Measurements from ENCODE around the gene ADGRG2. TPM values are rescaled to one million over a fixed set of nuclear protein-coding genes. Genes with fewer than 3 reads are reported as not detected.

ADGRG2 gene
- total and polyA plus RNA-seq, 2 donors (not counting 1 experiment from before 2014, with no cell fraction given), result not detected

- Histone ChIP-seq H3K36me3 (replicated peaks in 1 of 2; ENCODE audit: control extremely low read depth in 1 of 2, control insufficient read depth in 1 of 2, extremely low read depth in 1 of 2, insufficient read depth in 2 of 2, low read length in 1 of 2) (no peaks in the 10 kb centered on the region), H3K4me2 (replicated peaks; ENCODE audit: low read depth, low read length, poor library complexity, severe bottlenecking) (no peak overlapping the region), H3K79me2 (ENCODE audit: control insufficient read depth, insufficient read depth, low read length) (no peaks in the 10 kb centered on the region), H3K27ac (ENCODE audit: low read length in 2 of 2) (no peak overlapping the region), H3K9me3 (ENCODE audit: control extremely low read depth in 1 of 3, control insufficient read depth in 2 of 3, insufficient read depth in 1 of 3, low read length in 2 of 3) (no peaks in the 10 kb centered on the region), H3K4me1 (ENCODE audit: control insufficient read depth in 2 of 2, insufficient read depth in 2 of 2, low read length in 2 of 2) (no peaks in the 10 kb centered on the region), H3K4me3 (ENCODE audit: control extremely low read depth in 1 of 5, extremely low read depth in 1 of 5, insufficient read depth in 1 of 5, low read depth in 2 of 5, low read length in 4 of 5) (no peak overlapping the region), H3K27me3 (replicated peaks in 1 of 4; ENCODE audit: control extremely low read depth in 1 of 4, control insufficient read depth in 3 of 4, insufficient read depth in 4 of 4, low read length in 3 of 4) (no peaks in the 10 kb centered on the region), H3K9ac (ENCODE audit: low read length) (no peak overlapping the region), H2AFZ (ENCODE audit: insufficient read depth, low read depth, low read length, poor library complexity, severe bottlenecking) (no peak overlapping the region), H4K20me1 (ENCODE audit: control insufficient read depth, insufficient read depth, low read length, poor library complexity, severe bottlenecking) (no peaks in the 10 kb centered on the region)
- Mint-ChIP-seq H3K27ac (no peak overlapping the region), H3K4me1 (no peaks in the 10 kb centered on the region), H3K9me3 (ENCODE audit: insufficient read depth) (no peaks in the 10 kb centered on the region), H3K4me3 (no peak overlapping the region), H3K27me3 (no peaks in the 10 kb centered on the region)
- DNase-seq, result no peak
- no peak for ATAC-seq (ENCODE audit: low read depth)
- ChIA-PET CTCF (interaction anchor here (0.7 kb wide), 1 partner anchor 63 kb away, joined by 3 read pairs; no protein-coding TSS in a partner anchor), POLR2A (no interaction called here)
- TF ChIP-seq EZH2 (IDR thresholded peaks at IDR 0.05; ENCODE audit: borderline replicate concordance, insufficient read depth, low read depth, low read length, poor library complexity, severe bottlenecking), result no peak
- TF ChIP-seq CTCF (IDR thresholded peaks at IDR 0.05), result no peak
- WGBS (ENCODE audit: insufficient coverage), result no CpG with 5 or more reads among the region's 4 CpGs
- intact Hi-C loops (cut with micrococcal nuclease), result no loop called here
Measured at GRCh38 chrX:19005909-19006308, 116.4 kb downstream of the ADGRG2 start.

GRCh38 chrX:19003756-19004155 lies 118.5 kb downstream of the ADGRG2 start:
- no peak overlapping the region for H3K4me3 ChIP-seq (ENCODE audit: control extremely low read depth in 1 of 5, extremely low read depth in 1 of 5, insufficient read depth in 1 of 5, low read depth in 2 of 5, low read length in 4 of 5)
- no peak overlapping the region for H3K4me3 Mint-ChIP-seq
- H3K9me3 Mint-ChIP-seq (ENCODE audit: insufficient read depth), result no peaks in the 10 kb centered on the region

More at GRCh38 chrX:19003756-19004155, 118.5 kb downstream of the ADGRG2 start:
- Histone ChIP-seq H4K20me1 (ENCODE audit: control insufficient read depth, insufficient read depth, low read length, poor library complexity, severe bottlenecking) (no peaks in the 10 kb centered on the region), H3K27me3 (replicated peaks in 1 of 4; ENCODE audit: control extremely low read depth in 1 of 4, control insufficient read depth in 3 of 4, insufficient read depth in 4 of 4, low read length in 3 of 4) (no peaks in the 10 kb centered on the region), H3K9ac (ENCODE audit: low read length) (no peak overlapping the region), H3K9me3 (ENCODE audit: control extremely low read depth in 1 of 3, control insufficient read depth in 2 of 3, insufficient read depth in 1 of 3, low read length in 2 of 3) (no peaks in the 10 kb centered on the region), H3K27ac (ENCODE audit: low read length in 2 of 2) (no peak overlapping the region), H2AFZ (ENCODE audit: insufficient read depth, low read depth, low read length, poor library complexity, severe bottlenecking) (no peak overlapping the region), H3K36me3 (replicated peaks in 1 of 2; ENCODE audit: control extremely low read depth in 1 of 2, control insufficient read depth in 1 of 2, extremely low read depth in 1 of 2, insufficient read depth in 2 of 2, low read length in 1 of 2) (no peaks in the 10 kb centered on the region), H3K4me1 (ENCODE audit: control insufficient read depth in 2 of 2, insufficient read depth in 2 of 2, low read length in 2 of 2) (no peaks in the 10 kb centered on the region), H3K79me2 (ENCODE audit: control insufficient read depth, insufficient read depth, low read length) (no peaks in the 10 kb centered on the region), H3K4me2 (replicated peaks; ENCODE audit: low read depth, low read length, poor library complexity, severe bottlenecking) (no peak overlapping the region)
- no CpG with 5 or more reads among the region's 5 CpGs for WGBS (ENCODE audit: insufficient coverage)
- Mint-ChIP-seq H3K27ac (no peak overlapping the region), H3K4me1 (no peaks in the 10 kb centered on the region), H3K27me3 (no peaks in the 10 kb centered on the region)
- ATAC-seq (ENCODE audit: low read depth), result no peak
- POLR2A ChIA-PET, result no interaction called here
- CTCF ChIA-PET, result interaction anchor here (1.4 kb wide), 1 partner anchor 44 kb away, joined by 3 read pairs; no protein-coding TSS in a partner anchor
- intact Hi-C loops (cut with micrococcal nuclease), result no loop called here
- no peak for TF ChIP-seq EZH2 (IDR thresholded peaks at IDR 0.05; ENCODE audit: borderline replicate concordance, insufficient read depth, low read depth, low read length, poor library complexity, severe bottlenecking)
- no peak for DNase-seq

All from B cell (primary cell).